SH-SY5Y (cell line): Measurements from ENCODE around the gene MSI2.

Experiments
- GATA2 ChIP-seq: IDR thresholded peaks from 2 replicates; pipeline ENCODE4 v1.6.1; 2011; ENCODE audit warnings: mild to moderate bottlenecking, low read depth, low read length
- GATA3 ChIP-seq: IDR thresholded peaks from 2 replicates; pipeline ENCODE4 v1.6.1; 2011; ENCODE audit warnings: low read depth, mild to moderate bottlenecking, low read length, moderate library complexity

- TF ChIP-seq GATA2 = no peak
- no peak for TF ChIP-seq GATA3
Measured at GRCh38 chr17:57485916-57486881, 229.9 kb downstream of the MSI2 start.
